GM21526 (cell line): ENCODE data around the gene GTF2I.
"Not testable (repeated sequence)": the region's sequence is repeated elsewhere in the genome, so short reads cannot be mapped to it uniquely, and the experiment has no call there.

Experiments used
- ATAC-seq: cut with Tn5 transposase; IDR thresholded peaks from one replicate; pipeline ENCODE4 v1.9.1; 2021; ENCODE audit warnings: moderate library complexity; ENCODE audit not compliant: unreplicated experiment, low FRiP score

The GTF2I gene

DNA sequence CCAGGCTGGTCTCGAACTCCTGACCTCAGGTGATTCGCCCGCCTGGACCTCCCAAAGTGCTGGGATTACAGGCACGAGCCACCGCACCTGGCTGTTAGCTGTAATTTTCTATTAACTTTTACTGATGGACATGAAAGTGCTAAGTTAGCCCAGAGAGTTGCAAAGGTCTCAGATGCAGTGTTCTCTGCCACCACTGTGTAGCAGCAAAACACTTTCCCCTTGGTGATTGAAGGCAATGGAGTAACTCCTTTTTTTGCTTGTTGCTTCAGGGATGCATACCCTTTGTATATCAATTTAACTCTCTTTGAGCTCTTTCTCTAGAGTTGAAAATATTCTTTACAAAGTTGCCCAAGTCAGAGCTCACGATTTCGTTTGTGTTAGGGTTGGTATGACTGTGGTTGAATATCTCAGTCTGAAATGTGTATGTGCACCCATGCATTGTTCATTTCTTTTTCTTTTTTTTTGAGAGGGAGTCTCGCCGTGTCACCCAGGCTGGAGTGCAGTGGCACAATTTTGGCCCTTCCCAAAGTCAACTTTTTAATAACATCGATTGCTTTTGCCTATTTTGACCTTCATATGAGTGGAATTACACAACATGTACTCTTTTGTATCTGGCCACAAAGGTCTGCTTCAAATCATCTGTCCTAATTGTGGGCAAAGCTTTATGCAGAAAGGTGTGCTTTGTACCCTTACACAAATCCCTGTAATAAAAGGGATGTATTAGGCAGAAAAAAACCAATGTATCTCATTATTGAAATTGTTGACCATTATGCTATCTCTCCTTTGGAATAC, 52.6 kb downstream of the GTF2I start:
- ATAC-seq: no peak

DNA sequence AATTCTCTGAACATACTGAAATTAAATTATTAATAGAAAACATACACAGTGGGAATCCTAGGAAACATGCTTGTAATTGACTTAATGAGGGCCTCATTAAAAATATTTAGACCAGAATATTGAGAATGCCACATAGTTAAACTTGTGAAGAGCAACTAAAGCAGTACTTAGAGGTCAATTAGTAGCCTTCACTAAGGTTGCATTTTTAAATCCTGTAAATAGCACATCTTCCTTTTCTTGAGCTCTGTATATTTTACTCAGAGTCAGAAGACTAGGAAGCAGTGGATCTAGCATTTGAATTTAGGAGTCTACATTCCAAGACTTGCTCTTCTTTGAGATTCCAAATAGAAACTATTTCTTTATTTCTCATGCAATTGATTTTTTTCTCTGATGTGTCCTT, 56.0 kb downstream of the GTF2I start:
- ATAC-seq: no peak

- no peak for ATAC-seq
Measured at GRCh38 chr7:74717889-74718288, 60.4 kb downstream of the GTF2I start.

- no peak for ATAC-seq
Measured at GRCh38 chr7:74718336-74718735, 60.8 kb downstream of the GTF2I start.

- no peak for ATAC-seq
Measured at GRCh38 chr7:74722153-74722552, 64.6 kb downstream of the GTF2I start.

- ATAC-seq: no peak
Measured at GRCh38 chr7:74725840-74726239, 68.3 kb downstream of the GTF2I start.

DNA sequence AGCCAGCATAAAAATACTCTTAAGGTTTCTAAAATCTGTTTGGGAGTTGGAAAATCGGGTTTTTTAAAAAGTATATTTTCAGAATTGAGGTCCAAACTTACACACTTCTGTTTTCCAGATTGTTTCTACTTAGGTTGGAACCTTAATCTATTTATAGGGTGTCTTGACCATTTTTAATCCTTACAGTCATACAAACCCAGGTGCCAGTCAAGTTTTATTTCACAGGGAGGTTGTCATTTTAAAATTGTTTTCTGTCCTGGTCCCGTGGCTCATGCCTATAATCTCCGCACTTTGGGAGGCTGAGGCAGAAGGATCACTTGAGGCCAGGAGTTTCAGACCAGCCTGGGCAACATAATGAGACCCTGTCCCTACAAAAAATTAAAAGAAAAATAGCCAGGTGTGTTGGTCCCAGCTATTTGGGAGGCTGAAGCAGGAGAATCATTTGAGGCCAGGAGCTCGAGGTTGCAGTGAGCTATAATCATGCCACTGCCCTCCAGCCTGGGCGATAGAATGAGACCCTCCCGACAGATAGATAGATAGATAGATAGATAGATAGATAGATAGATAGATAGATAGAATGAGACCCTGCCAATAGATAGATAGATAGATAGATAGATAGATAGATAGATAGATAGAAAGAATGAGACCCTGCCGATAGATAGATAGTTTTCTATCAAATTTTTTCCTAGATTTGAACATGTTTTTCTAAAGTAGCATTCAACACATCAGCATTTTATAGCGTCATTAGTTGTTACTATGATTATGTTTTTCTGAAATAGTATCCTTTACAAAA, 69.0 kb downstream of the GTF2I start:
- ATAC-seq: no peak

DNA sequence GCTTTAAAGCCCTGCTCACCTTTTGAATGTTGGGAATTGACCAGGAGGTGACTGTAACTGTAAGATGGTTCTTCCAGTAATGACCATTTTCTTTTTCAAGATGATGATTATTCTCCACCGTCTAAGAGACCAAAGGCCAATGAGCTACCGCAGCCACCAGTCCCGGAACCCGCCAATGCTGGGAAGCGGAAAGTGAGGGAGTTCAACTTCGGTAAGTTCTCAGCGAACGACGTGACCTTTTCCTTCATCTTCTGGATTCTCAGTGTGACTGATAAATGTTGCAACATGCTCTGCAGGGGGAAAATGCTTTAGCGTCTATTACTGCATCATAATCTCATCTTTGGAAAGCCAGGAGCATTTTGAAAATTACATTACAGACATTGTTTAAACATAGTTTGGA, 71.2 kb downstream of the GTF2I start:
- not testable (repeated sequence) for ATAC-seq

DNA sequence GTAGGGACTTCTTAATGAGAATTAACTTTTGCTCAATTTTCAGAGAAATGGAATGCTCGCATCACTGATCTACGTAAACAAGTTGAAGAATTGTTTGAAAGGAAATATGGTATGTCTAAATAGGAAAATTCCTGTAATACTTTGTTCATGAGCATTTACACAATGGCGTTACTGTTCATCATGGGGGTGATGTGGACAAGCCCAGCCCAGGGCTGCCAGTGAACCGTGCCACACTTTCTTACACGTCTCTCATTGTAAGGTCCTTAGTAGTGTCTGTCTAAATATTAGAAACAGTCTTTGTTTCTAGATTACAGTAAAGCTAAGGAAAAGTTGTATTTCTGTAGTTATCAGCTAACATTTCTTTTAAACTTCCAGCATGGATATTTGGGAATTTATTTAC, 72.7 kb downstream of the GTF2I start:
- ATAC-seq: not testable (repeated sequence)

DNA sequence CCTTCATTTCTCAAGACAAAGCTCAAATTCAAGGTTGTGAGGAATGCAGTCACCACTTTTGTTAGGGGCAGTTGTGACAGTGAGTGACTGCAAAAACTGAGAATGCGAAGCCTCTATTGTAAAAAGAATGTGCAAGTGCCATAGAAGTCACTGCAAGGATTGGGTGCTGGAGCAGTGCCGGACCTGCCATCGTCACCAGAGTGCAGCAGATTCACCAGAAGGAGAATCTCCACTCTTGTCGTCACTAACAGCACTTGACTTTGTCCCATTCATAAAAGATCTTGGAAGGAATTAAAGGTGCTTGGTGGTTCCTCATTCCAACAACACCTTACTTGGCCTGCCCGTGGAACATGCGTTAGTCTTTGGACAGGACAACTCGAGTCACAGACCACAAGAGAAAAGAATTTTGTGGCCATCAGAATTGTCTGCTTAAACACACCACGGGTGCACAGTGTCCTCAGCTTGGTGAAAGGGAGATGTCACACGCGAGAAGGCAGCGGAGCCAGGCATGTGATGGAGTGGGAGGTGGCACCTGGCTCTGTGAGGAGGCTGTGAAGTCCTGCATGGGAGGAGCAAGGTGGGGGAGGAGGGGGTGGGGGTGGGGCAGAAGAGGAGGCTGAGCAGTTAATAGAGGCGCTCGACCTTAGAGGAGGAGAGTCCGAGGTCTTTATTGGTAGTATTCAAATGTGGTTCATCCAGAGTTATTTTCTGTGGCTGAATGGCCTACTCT, 82.6 kb downstream of the GTF2I start:
- ATAC-seq: not testable (repeated sequence)

DNA sequence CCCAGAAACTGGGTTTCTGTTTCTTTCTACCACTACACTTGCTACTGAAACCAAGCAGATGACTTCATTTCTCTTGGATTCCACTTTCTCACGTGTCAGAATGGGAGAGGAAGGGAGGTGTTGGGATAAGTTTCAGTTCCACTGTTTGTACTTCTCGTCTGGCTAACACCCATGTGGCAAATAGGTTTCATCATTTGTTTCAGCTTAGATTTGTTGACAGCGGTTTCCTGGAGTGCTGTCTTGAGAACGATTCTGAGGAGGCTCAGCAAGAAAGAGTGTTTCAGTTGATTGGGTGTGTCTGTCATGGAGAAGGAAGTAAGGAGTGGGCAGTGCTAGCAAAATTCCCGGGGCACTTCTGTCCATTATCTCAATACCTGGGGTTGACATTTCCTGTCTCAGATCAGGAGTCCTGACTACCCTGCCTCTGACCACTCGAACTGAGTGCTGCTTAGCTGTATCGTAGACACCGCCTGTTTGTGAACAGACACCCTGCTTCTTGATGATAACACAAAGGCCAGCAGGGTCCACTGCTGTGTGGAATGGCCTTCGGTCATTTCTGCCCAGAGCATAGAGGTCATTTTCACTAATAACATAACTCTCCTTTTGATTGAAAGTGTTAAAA, 86.5 kb downstream of the GTF2I start:
- not testable (repeated sequence) for ATAC-seq

- not testable (repeated sequence) for ATAC-seq
Measured at GRCh38 chr7:74753921-74754482, 96.5 kb downstream of the GTF2I start.

DNA sequence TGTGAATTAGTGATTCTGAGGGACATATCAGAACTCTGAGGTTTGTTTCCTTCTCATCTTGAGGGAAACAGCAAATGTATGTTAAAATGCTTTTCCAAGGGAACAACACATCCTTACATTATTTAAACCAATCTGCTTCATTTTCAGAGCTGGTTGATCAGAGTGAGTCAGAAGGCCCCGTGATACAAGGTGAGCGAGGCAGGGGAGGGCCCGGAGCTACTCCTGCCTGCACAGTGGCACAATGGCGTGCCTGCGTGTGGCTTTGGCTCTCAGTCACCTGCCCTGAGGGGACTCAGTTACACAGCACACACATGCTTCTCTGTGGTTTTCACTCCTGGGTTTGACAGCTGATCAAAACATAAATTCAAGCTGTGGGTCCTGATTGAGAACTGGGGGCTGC, 99.2 kb downstream of the GTF2I start:
- ATAC-seq: not testable (repeated sequence)

DNA sequence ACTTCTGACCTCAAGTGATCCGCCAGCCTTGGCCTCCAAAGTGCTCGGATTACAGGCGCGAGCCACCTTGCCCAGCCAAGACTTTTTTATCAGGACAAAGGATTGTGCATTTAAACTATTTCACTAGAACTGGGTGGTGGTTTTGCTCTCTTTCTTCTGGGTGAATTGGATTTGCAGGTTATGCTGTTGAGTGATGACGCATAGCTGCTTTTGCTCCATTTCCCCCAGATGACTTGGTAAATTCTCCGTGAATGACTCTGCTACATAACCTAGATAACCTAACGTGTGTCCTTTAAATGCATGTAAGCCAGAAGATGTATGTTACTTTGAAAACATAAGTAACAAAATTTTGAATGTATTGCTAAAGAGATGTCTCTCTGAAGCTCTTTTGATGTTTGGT, 100.8 kb downstream of the GTF2I start:
- not testable (repeated sequence) for ATAC-seq

DNA sequence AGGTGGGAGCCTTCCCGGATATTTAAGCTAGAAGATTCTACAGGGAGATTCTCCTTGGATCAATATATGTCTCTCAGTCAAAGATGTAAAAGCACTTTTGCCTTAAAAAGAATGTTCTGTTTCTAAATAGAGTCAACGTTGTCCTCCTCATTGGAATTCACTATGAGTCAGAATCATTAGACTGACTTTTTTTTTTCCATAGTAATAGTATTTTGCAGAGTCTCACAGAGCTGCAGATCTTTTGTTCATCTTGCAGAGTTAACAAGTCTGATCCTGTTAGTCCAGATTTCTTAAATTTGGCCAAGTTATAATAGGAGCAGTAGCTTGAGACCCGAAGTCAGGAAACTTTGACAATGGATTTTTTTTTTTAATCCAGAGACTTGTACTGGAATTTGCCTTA, 101.5 kb downstream of the GTF2I start:
- ATAC-seq: not testable (repeated sequence)

DNA sequence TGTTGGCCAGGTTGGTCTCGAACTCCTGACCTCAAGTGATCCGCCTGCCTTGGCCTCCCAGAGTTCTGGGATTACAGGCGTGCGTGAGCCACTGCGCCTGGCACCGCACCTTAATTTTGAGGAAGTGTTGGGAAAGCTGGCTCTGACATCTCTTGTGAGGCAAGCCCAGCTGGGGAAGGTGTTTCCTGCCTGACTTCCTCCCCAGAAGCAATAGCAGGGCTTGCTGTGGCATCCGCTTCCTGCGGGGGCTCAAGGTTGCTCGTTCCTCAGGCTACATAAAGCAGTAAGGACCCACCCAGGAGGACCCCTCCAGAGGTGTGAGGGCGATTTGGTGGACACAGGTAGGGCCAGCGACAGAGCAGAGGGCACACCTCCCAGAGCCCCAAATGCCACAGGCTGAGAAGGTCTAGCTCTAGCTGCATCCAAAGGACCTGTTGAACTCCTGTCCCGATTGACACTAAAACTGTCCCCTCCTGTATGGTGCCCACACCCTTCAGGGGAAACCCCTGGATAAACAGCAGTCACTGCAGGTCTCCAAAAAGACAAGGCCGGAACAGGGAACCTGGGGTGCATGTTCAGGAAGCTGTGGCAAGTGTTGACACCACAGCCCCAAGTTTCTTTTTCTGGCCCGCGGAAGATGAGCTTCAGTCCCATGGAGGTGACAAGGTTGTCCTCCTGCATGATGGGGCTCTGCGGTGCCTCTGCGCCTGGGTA, 107.8 kb downstream of the GTF2I start:
- ATAC-seq: not testable (repeated sequence)

- not testable (repeated sequence) for ATAC-seq
Measured at GRCh38 chr7:74766509-74766908, 109.0 kb downstream of the GTF2I start.

- ATAC-seq: not testable (repeated sequence)
Measured at GRCh38 chr7:74766991-74767390, 109.5 kb downstream of the GTF2I start.

DNA sequence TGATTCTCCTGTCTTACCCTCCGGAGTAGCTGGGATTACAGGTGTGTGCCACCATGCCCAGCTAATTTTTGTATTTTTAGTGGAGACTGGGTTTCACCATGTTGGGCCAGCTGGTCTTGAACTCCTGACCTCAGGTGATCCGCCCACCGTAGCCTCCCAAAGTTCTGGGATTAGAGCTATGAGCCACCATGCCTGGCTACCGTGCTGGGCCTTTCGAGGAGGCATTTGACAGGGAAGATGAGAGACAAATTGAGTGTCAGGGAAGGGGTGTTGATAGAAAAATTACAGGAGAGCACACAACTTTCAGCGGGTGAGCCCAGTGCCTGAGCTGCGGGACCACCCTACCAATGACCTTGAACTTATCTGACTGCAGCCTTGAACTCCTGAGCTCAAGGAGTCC, 112.5 kb downstream of the GTF2I start:
- ATAC-seq: not testable (repeated sequence)

- not testable (repeated sequence) for ATAC-seq
Measured at GRCh38 chr7:74772093-74772492, 114.6 kb downstream of the GTF2I start.
